Measurements from ENCODE around the gene ASPG.

Gene ASPG

GRCh38 chr14:104076743-104077142 lies 8.8 kb upstream of the ASPG start:
- DNase-seq, result no peak

- DNase-seq, result peak; percentile 37 to 78 (median 71)
These were observed 7.5 kb upstream of the ASPG start for GRCh38 chr14:104078031-104078455.

GRCh38 chr14:104080376-104081260 lies 4.9 kb upstream of the ASPG start:
- no peak for DNase-seq

- DNase-seq, result no peak
These were observed 4.2 kb upstream of the ASPG start for GRCh38 chr14:104081261-104081835.

- no peak for DNase-seq
These were observed 3.5 kb upstream of the ASPG start for GRCh38 chr14:104081951-104082464.

- no peak for DNase-seq
These were observed 2.7 kb upstream of the ASPG start for GRCh38 chr14:104082807-104083206.

- DNase-seq, result no peak
These were observed 1.1 kb upstream of the ASPG start for GRCh38 chr14:104084251-104085002.

- DNase-seq, result no peak
These were observed 345 bp downstream of the ASPG start for GRCh38 chr14:104085889-104086201.

- DNase-seq, result no peak
These were observed 735 bp downstream of the ASPG start for GRCh38 chr14:104086210-104086660.

GRCh38 chr14:104086661-104087461 lies 1.4 kb downstream of the ASPG start:
- DNase-seq, result no peak

- no peak for DNase-seq
These were observed 2.0 kb downstream of the ASPG start for GRCh38 chr14:104087505-104087904.

GRCh38 chr14:104087981-104088850 lies 2.7 kb downstream of the ASPG start:
- no peak for DNase-seq

GRCh38 chr14:104090071-104090748 lies 4.7 kb downstream of the ASPG start:
- no peak for DNase-seq

GRCh38 chr14:104091061-104091926 lies 5.8 kb downstream of the ASPG start:
- DNase-seq, result no peak

GRCh38 chr14:104091927-104092771 lies 6.6 kb downstream of the ASPG start:
- DNase-seq, result no peak

- DNase-seq, result no peak
These were observed 7.4 kb downstream of the ASPG start for GRCh38 chr14:104092931-104093365.

GRCh38 chr14:104093366-104094055 lies 8.0 kb downstream of the ASPG start:
- no peak for DNase-seq

GRCh38 chr14:104094056-104094708 lies 8.7 kb downstream of the ASPG start:
- DNase-seq, result no peak

Measured in activated naive CD4-positive, alpha-beta T cell (primary cell).